Transverse colon (tissue), 4 donors: ENCODE data around the gene FOSL1.

Experiments
- CTCF ChIP-seq, 5 experiments: fragments of 200-600 bp in 3 of 5; fragments of 450-650 bp in 2 of 5; sonication (generic) in 3 of 5; IDR thresholded peaks; 1 replicate in 2 of 5; 2 replicates in 3 of 5; pipeline ENCODE4 v1.5.1; 2016 to 2017; ENCODE audit warnings: antibody characterized with exemption in 5 of 5, inconsistent platforms in 3 of 5, mild to moderate bottlenecking in 2 of 5, moderate library complexity in 1 of 5
- EP300 ChIP-seq: sonication (generic); formaldehyde crosslinking; IDR thresholded peaks from one replicate; pipeline ENCODE4 v1.6.1; 2017; ENCODE audit warnings: antibody characterized with exemption, low read depth
- POLR2A ChIP-seq: fragments of 450-650 bp; IDR thresholded peaks from one replicate; pipeline ENCODE4 v1.6.1; 2016; ENCODE audit warnings: antibody characterized with exemption, mild to moderate bottlenecking, moderate library complexity
- POLR2AphosphoS5 ChIP-seq, 3 donors: sonication (generic); formaldehyde crosslinking; IDR thresholded peaks; one replicate each; pipeline ENCODE4 v1.6.1; 2016; ENCODE audit warnings: antibody characterized with exemption in 3 of 3

GRCh38 chr11:65887723-65888162 is 12.4 kb downstream of the FOSL1 start:
- no peak for TF ChIP-seq CTCF (IDR thresholded peaks at IDR 0.05)
- TF ChIP-seq EP300 = no peak
- no peak for TF ChIP-seq POLR2A
- TF ChIP-seq POLR2AphosphoS5 (IDR thresholded peaks at IDR 0.05) = no peak
